ENCODE measurements around the gene IL1RN. TPM values are rescaled to one million over a fixed set of nuclear protein-coding genes. Genes with fewer than 3 reads are reported as not detected.

Gene IL1RN
- polyA plus RNA-seq, 1 experiment = not detected

- CTCF ChIA-PET = interaction anchor here (0.6 to 12.2 kb wide), 31 partner anchors 9 to 1954 kb away, joined by 3 to 213 read pairs (median 7); partner anchors contain the start of gene IL1RN
- POLR2A ChIA-PET = interaction anchor here (0.7 kb wide), 1 partner anchor 239 kb away, joined by 3 read pairs; no protein-coding TSS in a partner anchor
- no peak for TF ChIP-seq CTCF (IDR thresholded peaks at IDR 0.05; ENCODE audit: insufficient read depth, low read depth, low read length)
- H3K4me3 ChIP-seq (ENCODE audit: low read depth, low read length) = no peak overlapping the region
- no peaks in the 10 kb centered on the region for H3K36me3 ChIP-seq (ENCODE audit: control insufficient read depth, insufficient read depth, low read length)
- no peak for DNase-seq (ENCODE audit: low read depth)
- H3K27me3 ChIP-seq (ENCODE audit: control insufficient read depth, insufficient read depth, low read length) = no peaks in the 10 kb centered on the region
These were observed 10.4 kb downstream of the IL1RN start for GRCh38 chr2:113137827-113138226.

DNA sequence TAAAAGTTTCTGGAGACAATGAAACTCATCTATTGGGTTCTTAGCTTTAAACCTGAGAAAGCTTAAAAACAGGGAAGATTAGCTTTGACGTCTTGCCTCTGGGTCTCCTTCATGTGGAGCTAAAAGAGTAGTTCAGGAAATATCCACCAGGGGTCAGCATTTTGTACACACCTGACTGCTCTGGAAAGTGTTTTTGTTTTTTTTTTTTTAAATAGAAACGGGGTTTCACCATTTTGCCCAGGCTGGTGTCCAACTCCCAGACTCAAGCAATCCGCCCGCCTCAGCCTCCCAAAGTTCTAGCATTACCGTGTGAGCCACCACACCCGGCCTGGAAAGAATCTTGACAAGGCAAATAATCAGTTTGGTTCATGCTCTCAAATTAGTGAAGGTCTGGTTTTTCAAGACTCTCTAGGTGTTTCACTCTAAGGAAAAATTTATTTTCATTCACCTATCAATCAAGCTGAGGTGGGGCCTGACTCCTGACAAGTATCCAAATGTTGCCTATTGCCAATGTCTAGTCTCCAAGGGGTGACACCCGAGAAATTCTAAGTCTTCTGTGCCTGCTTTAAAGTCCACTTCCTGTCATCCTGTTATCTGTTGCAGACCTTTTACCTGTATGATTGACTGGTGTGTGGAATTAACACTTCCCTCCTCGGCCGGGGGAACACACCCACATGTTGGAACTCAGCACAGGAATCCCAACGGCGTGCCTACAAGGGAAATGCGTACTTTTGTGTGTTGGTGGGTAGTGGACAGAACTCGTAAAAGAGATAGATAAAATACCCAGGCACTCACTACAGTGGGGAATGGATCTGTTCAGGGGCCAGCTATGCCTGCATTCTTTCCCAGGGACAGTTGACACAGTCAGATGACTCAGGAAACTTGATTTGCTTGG, 11.3 kb downstream of the IL1RN start:
- DNase-seq (ENCODE audit: low read depth) = peak; percentile 11
- Histone ChIP-seq H3K4me3 (ENCODE audit: low read depth, low read length) (no peak overlapping the region), H3K36me3 (ENCODE audit: control insufficient read depth, insufficient read depth, low read length) (no peaks in the 10 kb centered on the region), H3K27me3 (ENCODE audit: control insufficient read depth, insufficient read depth, low read length) (no peaks in the 10 kb centered on the region)
- peak; percentile 75 for TF ChIP-seq CTCF (IDR thresholded peaks at IDR 0.05; ENCODE audit: insufficient read depth, low read depth, low read length)
- POLR2A ChIA-PET = interaction anchor here (0.6 to 0.7 kb wide), 2 partner anchors 111 to 238 kb away, joined by 3 read pairs; no protein-coding TSS in a partner anchor
- CTCF ChIA-PET = interaction anchor here (0.6 to 12.2 kb wide), 33 partner anchors 9 to 1955 kb away, joined by 3 to 213 read pairs (median 5); partner anchors contain the start of gene IL1RN

GRCh38 chr2:113141451-113141850, 14.1 kb downstream of the IL1RN start:
- no peak overlapping the region for H3K4me3 ChIP-seq (ENCODE audit: low read depth, low read length)
- DNase-seq (ENCODE audit: low read depth) = no peak
- no peaks in the 10 kb centered on the region for H3K36me3 ChIP-seq (ENCODE audit: control insufficient read depth, insufficient read depth, low read length)
- POLR2A ChIA-PET = interaction anchor here (0.6 kb wide), 1 partner anchor 123 kb away, joined by 11 read pairs; no protein-coding TSS in a partner anchor
- no peak for TF ChIP-seq CTCF (IDR thresholded peaks at IDR 0.05; ENCODE audit: insufficient read depth, low read depth, low read length)
- H3K27me3 ChIP-seq (ENCODE audit: control insufficient read depth, insufficient read depth, low read length) = no peaks in the 10 kb centered on the region
- CTCF ChIA-PET = interaction anchor here (1.1 to 12.2 kb wide), 4 partner anchors 16 to 248 kb away, joined by 4 to 213 read pairs (median 76); no protein-coding TSS in a partner anchor

GRCh38 chr2:113142290-113142689, 14.9 kb downstream of the IL1RN start:
- TF ChIP-seq CTCF (IDR thresholded peaks at IDR 0.05; ENCODE audit: insufficient read depth, low read depth, low read length) = no peak
- DNase-seq (ENCODE audit: low read depth) = no peak
- Histone ChIP-seq H3K27me3 (ENCODE audit: control insufficient read depth, insufficient read depth, low read length) (no peaks in the 10 kb centered on the region; the same call in 1 of the 2 replicates), H3K4me3 (ENCODE audit: low read depth, low read length) (no peak overlapping the region), H3K36me3 (ENCODE audit: control insufficient read depth, insufficient read depth, low read length) (no peaks in the 10 kb centered on the region)
- POLR2A ChIA-PET = interaction anchor here (0.6 kb wide), 1 partner anchor 24 kb away, joined by 3 read pairs; no protein-coding TSS in a partner anchor
- CTCF ChIA-PET = interaction anchor here (5.7 to 12.2 kb wide), 3 partner anchors 15 to 247 kb away, joined by 44 to 213 read pairs (median 107); no protein-coding TSS in a partner anchor

- DNase-seq (ENCODE audit: low read depth) = no peak
- no peaks in the 10 kb centered on the region for H3K36me3 ChIP-seq (ENCODE audit: control insufficient read depth, insufficient read depth, low read length)
- ChIA-PET CTCF (interaction anchor here (0.7 to 12.2 kb wide), 7 partner anchors 11 to 263 kb away, joined by 3 to 213 read pairs (median 3); no protein-coding TSS in a partner anchor), POLR2A (no interaction called here)
- H3K4me3 ChIP-seq (ENCODE audit: low read depth, low read length) = no peak overlapping the region
- H3K27me3 ChIP-seq (ENCODE audit: control insufficient read depth, insufficient read depth, low read length) = no peaks in the 10 kb centered on the region; the same call in 1 of the 2 replicates
- TF ChIP-seq CTCF (IDR thresholded peaks at IDR 0.05; ENCODE audit: insufficient read depth, low read depth, low read length) = no peak
These were observed 16.9 kb downstream of the IL1RN start for GRCh38 chr2:113144259-113144658.

Data from BJ (cell line).